ENCODE results near the gene ME2.
"Not testable (repeated sequence)": the region's sequence is repeated elsewhere in the genome, so short reads cannot be mapped to it uniquely, and the experiment has no call there.

The ME2 gene

DNA sequence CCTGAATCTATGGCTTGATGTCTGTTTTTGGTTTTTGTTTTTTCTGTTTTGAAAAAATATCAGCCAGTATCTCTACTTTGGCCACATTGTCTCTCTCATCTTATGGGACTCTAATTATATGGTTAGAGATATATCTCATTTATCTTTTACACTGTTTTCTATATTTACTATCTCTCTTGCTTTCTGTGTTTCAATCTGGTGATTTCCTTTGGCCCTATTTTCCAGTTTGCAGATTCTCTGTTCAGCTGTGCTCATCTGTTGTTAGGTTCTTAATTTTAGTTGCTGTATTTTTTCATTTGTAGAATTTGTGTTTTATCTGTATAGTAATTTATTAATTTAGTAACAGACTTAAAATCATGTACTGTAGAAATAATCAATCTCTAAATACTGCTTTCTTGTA lies 47.6 kb downstream of the ME2 start:
- DNase-seq = no peak

DNA sequence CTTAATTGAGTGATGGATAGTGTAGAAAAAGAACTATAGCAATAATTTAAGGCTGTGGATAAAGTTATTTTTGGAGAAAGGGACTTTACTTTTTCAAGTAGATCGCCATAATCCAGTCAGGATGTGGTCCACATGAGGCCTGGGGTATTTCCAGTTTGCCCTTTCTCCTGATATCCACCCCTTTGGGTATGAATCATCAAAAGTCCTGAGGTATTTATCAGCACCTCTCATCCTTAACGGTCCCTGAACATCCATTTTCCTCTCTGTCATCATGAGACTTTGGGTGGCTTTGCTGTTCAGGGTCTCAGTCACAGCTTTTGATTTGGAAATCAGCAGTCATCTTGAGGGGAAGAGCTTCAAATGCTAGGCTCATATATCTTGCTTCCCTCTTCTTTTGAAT lies 49.6 kb downstream of the ME2 start:
- DNase-seq = no peak

DNA sequence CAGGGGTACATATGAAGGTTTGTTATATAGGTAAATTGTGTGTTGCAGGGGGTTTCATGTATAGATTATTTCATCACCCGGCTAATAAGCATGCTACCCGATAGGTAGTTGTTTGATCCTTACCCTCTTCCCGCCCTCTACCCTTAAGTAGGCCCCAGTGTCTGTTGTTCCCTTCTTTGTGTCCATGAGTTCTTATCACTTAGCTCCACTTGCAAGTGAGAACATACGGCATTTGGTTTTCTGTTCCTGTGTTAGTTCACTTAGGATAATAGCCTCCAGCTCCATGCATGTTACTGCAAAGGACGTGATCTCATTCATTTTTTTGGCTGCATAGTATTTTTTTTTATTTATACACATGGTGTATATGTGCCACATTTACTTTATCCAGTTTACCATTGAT lies 54.8 kb downstream of the ME2 start:
- no peak for DNase-seq

DNA sequence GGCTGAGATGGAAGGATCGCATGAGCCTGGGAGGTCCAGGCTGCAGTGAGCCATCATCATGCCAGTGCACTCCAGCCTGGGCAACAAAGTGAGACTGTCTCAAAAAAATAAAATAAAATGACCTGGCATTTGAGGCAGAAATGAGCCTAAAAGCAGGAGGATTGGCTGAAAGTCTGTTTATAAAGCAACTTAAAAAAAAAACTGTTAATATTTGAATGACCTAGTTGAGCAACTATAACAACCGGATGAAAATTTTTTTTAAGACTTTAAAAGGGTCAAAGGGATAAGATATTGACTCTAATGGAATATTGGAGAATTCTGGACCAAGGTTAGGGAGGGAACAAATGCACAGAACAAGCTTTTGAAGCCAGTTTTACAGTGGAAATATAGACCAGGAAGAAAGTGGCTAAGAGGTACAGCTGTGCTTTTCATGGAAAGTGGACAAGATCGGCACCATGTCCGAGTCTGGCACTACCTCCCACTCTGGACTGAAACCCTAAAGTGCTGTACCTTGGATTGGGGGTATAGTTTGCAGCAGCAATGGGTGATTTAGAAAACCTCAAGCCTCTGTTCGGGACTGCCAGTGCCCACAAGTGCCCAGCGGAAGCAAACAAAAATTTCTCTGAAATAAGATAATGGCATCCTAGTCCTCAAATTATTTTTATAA lies 55.8 kb downstream of the ME2 start:
- no peak for DNase-seq

DNA sequence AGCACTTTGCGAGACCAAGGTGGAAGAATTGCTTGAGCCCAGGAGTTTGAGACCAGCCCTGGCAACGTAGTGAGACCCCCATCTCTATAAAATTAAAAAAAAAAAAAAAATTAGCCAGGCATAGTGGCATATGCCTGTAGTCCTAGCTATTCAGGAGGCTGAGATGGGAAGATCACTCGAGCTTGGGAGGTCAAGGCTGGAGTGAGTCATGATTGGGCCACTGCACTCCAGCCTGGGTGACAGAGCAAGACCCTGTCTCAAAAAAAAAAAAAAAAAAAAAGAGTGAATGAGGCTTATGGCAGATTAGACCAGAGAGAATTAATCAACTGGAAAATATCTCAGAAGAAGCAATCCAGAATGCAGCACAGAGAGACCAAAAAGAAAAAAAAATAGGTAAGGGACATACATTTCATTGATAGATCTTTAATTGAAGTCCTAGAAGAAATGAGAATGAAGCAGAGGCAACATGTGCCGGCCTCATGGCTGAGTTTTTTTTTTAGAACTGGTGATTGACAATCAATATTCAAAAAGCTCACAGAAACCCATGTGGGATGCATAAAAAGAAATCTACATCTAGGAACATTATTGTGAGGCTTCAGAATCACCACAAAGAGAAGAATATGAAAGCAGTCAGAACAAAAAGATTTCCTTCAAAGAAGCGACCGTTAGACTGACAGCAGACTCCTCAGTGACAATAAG lies 56.7 kb downstream of the ME2 start:
- no peak for DNase-seq

DNA sequence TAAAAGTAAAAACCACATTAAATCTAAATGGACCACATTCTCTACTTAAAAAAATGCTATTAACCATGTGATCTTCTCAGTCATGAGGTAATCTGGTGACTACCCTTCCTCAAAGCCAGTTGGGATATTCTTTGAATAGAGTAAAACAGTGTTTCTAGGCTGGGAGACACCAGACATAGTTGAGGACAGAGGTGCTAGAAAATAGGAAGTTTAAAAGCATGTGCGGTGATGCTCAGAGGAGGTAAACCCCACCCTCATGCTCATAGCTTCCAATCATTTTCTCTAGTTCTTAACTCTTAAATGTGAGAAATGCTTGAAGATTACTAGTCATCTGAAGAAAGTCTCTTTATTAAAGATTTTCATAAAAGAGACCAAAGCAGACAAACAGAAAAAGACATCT lies 58.3 kb downstream of the ME2 start:
- DNase-seq = no peak

DNA sequence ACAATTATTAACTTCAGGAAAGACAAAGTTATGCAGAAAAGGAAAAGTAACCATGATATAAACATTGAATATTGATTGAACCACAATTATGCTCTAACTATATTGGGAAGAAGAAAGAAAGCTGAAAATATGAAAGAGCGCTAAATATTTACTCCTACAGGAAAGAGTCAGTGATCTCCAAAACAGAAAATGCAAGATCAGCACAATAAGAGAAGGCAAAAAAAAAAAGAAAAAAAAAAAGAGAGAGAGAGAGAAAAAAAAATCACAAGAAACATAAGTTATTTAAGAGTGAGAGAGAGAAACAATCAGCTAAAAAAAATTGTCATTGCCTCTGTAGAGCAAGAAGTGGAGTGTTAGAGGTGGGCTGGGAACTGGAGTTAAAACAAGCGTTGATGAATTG lies 60.0 kb downstream of the ME2 start:
- no peak for DNase-seq

DNA sequence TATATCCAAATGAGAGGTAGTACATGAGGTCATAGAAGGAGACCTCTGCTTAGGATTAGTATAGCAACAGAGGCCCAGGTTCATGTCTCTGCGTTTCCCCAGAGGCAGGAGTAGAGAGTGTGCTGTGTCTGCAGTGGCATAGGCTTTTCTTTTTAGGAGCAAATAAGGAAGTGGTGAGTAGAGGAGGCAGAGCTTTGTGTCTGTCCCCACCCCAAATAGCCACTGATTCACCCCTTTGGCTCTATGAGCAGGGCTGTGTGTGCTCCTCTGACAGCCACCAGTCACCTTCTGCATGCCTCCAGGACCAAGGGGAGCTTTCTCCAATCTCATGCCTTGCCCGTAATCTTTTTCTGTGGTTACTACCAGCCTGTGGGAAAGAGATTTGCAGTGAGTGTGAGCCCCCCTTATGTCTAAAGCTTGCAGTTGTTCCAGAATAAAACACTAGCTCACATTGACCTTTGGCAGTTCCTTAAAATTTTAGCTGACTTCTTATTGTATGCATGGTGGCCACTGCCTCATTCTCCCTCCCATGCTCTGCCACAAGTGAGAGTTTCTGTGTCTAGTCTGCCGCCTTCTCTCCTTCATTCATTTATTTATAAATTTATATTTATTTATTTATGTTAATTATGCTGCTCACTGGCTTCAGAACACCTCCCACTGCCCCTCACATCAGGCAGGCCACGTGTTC lies 65.5 kb downstream of the ME2 start:
- peak in 6 of 14 donors; percentile 0 to 26 (median 3) for DNase-seq

DNA sequence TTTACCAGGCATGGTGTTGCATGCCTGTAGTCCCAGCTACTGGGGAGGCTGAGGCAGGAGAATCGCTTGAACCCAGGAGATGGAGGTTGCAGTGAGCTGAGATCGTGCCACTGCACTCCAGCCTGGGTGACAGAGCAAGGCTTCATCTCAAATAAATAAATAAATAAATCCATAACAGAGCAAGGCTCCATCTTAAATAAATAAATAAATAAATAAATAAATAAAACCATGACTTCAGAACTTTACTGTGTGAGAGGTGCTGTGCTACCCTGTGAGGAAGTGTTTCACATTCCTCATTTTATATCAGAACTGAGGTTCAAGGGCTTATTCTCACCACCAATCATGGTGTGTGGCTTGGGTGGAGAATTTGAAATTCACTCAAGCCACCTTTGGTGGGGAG lies 67.0 kb downstream of the ME2 start:
- not testable (repeated sequence) for DNase-seq

DNA sequence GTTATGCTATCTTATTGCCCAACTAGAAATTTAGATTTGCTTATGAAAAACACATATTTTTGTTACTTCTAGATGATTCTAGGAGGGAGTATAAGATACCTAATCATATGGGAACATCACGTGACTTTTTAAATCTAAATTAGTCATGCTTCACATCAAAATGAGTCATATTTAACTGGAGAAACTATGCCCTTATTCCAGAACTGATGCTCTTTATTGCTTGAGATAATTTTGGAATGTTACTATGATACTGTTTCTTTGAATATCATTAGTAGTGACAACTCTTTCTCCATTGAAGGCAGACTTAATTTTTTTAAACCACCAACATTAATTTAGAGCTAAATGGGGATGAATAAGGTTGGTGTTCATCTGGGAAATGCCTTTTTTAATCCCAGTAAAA lies 69.0 kb downstream of the ME2 start:
- DNase-seq = no peak

DNA sequence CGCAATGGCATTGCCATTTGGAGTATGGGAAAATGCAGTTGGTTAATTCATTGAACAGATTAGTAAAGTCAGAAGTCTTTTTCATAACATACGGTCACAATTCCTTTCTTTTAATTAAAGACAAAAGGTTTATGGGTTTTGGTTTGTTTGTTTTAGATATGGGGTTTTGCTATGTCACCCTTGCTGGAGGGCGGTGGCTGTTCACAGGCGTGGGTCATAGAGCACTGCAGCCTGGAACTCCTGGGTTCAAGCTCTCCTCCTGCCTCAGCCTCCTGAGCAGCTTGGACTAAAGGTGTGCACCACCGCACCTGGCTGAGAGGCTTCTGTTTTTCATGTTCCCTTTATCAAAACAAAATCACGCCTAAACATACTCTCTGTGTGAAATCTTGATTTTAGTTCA lies 70.3 kb downstream of the ME2 start:
- no peak for DNase-seq

DNA sequence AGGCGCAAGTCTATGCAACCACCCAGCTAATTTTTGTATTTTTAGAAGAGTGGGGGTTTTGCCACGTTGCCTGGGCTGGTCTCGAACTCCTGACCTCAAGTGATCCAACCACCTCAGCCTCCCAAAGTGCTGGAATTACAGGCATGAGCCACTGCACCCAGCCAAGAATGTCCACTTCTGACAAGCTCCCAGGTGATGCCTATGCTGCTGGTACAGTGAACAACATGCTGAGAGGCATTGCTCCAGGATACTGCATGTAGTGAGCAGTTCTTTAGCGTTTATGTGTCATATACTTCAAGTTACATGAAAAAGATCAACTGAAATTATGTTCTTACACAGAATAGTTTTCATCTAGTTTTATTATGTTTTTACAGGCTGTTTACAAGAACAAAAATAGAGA lies 71.7 kb downstream of the ME2 start:
- DNase-seq = no peak

DNA sequence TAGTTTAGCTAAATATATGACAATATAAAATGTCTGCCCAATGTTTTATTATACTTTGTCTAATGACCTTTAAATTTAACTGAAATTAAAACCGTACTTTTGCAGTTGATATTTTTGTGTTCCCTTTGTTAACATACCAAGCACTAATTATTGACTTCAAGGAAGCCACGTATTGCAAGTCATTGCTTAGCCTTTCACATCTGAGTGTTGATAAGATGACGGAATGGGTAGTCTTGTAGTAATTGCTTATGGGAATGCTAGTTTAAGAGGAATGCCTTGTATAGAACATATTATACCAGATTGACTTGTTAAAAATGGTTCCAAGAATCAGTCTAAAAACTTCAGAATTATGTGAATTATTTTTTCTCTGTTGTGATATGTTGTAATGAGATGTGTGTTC lies 74.9 kb downstream of the ME2 start:
- no peak for DNase-seq

DNA sequence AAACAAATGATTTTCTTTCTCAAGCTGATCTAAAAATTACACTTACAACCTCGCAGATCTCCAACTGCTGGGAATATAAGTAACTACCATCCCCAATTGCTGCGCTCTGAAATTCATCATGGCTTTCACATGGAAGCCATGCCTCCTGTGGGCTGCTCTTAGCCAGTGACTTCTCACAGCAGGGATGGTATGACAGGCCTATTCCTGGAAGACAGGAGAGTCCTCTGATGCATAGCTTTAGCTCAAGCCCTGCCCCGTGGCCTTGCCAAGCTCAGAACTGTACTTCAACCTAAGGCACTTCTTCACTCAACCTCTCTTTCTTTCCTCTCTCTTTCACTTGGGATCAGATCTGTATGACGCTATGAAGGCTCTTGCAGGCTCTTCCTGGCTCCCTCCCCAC lies 76.3 kb downstream of the ME2 start:
- DNase-seq = no peak

DNA sequence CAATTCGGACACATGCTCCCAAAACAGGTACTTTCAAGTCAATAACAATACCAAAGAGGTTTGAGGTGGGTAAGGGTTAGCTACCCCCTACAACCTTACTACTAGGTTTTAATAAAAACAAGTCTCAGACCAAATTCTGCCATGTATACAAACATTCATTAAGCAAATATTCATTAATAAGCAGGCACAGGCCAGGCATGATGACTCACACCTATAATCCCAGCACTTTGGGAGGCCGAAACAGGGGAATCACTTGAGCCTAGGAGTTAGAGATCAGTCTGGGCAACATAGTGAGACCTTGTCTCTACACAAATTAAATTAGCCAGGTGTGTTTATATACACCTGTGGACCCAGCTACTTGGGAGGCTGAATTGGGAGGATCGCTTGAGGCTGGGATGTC lies 77.2 kb downstream of the ME2 start:
- no peak for DNase-seq

DNA sequence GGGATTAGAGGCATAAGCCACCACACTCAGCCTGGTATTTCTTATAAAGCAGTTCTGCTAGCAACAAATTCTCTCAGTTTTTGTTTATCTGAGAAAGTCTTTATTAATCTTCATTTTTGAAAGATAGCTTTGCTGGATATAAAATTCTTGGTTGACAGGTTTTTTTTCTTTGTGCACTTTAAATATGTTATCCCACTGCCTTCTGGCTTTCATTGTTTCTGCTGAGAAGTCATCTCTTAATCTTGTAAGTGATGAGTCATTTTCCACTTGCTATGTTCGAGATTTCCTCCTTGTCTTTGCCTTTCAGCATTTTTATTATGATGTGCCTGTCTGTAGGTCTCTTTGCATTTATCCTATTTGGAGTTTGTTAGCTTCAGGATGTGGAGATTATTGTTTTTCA lies 83.1 kb downstream of the ME2 start:
- no peak for DNase-seq

DNA sequence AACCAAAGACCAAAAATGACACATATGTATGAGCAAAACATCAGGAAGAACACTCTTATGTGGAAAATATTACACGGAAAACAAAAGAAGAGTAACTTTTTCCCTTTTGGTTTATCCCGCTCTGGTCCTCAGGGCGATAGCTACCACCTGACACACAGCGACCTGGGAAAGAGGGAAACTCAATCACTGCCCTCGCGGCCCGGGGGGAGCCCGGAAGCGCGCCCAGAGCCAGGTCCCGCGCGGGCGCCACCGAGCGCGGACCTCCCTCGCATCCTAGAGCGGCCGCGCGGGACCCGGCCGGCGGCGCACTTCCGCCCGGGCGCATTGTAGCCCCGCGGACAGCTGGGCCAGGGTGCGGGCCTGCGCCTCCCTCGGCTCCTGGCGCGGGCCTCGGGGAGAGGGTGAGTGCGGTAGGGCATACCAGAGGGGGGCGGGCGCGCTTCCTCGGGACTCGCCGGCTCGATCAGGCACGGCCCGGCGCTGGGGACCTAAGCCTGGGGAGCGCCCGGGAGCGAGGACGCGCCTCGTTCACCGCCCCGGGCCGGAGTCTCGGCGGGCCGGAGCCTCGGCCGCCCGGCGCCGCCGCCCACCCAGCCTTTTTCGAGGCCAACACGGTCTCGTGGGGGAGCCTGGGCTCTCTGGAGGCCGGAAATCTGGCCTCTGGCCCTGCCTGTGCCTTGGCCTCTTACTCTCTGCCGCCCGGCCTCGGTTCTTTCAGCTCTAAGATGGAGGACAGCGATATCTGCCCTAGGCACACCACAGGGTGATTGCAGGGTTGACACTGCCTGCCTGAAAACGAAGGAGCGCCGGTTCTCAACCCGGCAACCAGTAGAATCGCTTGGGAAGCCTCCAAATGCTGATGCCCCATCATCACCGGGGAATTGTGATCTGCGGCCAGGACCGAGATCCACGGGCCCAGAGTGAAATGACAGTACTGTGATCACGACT lies 89.1 kb downstream of the ME2 start, which contains the start of gene ELAC1:
Gene ELAC1, plus strand, starts transcription at position 327 of the 948 bp plus-strand sequence. CDS start 6,365 bp downstream, outside the sequence.
- DNase-seq = peak in 13 of 14 donors; percentile 41 to 87 (median 79)

DNA sequence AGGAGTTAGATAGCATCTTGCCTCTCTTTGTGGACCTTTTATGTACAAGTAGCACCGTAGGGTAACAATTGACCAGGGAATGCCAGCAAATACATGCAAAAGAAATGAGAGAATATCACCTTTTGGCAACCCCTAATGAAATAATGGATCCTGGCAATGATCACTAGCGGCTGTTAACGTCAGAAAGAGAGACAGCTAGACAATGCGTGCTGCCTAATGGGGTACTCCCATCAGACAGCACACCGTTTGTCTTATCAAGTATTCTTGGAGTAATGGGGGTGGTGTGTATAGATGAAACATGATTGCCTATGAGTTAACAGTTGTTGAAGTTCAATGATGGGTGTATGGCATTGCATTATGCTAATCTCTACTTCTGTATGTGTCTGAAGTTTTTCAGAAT lies 90.5 kb downstream of the ME2 start:
- peak in 1 of 14 donors; percentile 15 for DNase-seq

DNA sequence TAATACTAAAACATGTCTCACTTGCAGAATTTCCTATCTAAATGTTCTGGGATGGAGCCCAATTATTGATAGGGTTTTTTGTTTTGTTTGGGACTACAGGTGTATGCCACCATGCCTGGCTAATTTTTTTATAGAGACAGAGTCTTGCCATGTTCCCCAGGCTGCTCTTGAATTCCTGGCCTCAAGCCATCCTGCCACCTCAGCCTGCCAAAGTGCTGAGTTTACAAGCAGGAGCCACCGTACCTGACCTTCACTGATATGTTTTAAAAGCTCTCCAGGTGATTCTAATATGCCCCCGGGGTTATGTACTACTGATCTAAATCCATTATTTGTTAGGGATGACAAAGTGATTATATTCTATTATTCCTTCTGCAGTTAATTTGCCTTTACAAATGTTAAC lies 91.1 kb downstream of the ME2 start:
- peak in 1 of 14 donors; percentile 30 for DNase-seq

DNA sequence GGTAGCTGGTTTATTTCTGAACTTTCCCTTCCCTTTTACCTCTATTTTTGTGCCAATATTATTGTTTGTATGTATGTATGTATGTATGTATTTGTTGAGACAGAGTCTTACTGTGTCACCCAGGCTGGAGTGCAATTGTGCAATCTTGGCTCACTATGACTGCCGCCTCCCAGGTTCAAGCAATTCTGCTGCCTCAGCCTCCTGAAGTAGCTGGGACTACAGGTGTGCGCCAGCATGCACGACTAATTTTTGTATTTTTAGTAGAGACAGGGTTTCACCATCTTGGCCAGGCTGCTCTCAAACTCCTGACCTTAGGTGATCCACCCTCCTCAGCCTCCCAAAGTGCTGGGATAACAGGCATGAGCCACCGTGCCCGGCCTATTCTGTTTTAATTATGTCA lies 93.5 kb downstream of the ME2 start:
- DNase-seq = not testable (repeated sequence)

DNA sequence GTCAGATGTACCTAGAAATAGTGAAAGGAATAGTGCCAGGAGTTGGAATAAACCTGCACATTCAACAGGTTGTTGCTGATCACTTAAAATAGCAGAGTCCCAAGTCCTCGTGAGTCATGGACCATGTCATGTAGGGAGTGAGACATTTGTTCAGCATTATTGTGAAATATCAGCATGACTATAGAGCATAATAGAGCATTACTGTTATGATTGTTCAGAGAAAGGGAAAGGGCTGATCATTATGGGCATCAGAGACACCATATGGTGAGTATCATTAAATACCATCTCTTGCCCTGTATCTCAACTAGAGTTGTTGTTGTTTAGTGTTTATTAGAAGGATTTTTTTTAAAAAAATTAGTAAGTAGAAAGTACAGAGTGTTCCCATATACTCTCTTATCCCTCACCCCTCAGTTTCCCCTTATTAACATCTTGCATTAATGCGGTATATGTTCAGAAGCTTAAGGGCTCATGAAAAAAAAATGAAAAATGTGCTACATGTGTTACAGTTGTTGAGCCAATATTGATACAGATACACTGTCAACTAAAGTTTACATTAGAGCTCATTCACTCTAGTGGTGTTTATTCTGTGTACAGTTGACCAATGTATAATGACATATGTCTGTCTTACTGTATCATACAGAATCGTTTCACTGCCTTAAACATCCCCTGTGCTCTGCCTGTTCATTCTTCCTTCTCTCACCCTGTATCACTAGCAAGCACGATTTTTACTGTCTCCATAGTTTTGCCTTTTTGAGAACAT lies 94.6 kb downstream of the ME2 start:
- no peak for DNase-seq
